Gastrocnemius medialis (tissue), 4 donors: ENCODE measurements around the gene GALNS. TPM values are rescaled to one million over a fixed set of nuclear protein-coding genes. Genes with fewer than 3 reads are reported as not detected.

Source experiments
- ATAC-seq, 2 donors: fragments of 150-250 bp; one replicate each; pipeline ENCODE4 v1.9.1; 2016
- DNase-seq, 2 donors: peaks; one replicate each; pipeline ENCODE4 v3.0.0-alpha.2; 2019
- H3K27ac ChIP-seq, 4 donors: fragments of 200-600 bp; sonication (generic); 1 replicate in 1 of 4; 2 replicates in 3 of 4; pipeline ENCODE4 v1.5.1; 2016 to 2018; ENCODE audit warnings: mild to moderate bottlenecking in 2 of 4, moderate library complexity in 1 of 4
- H3K27me3 ChIP-seq, 3 donors: fragments of 200-600 bp; sonication (generic) in 2 of 3; 1 replicate in 1 of 3; 2 replicates in 2 of 3; pipeline versions ENCODE4 v1.5.1 to v1.6.0; 2016 to 2019; ENCODE audit warnings: mild to moderate bottlenecking in 1 of 3, moderate library complexity in 1 of 3
- H3K36me3 ChIP-seq, 2 donors: fragments of 200-600 bp; sonication (generic) in 1 of 2; one replicate each; pipeline ENCODE4 v1.5.1; 2017 to 2018
- H3K4me1 ChIP-seq, 2 donors: fragments of 200-600 bp; sonication (generic) in 1 of 2; one replicate each; pipeline ENCODE4 v1.5.1; 2016 to 2017; ENCODE audit warnings: mild to moderate bottlenecking in 2 of 2
- H3K4me3 ChIP-seq, 4 donors: fragments of 200-600 bp; sonication (generic) in 3 of 4; 1 replicate in 1 of 4; 2 replicates in 3 of 4; pipeline ENCODE4 v1.5.1; 2016 to 2019; ENCODE audit warnings: mild to moderate bottlenecking in 2 of 4
- H3K9me3 ChIP-seq, 3 donors: fragments of 200-600 bp; sonication (generic) in 2 of 3; 1 replicate in 1 of 3; 2 replicates in 2 of 3; pipeline ENCODE4 v1.5.1; 2016 to 2019
- CTCF ChIP-seq, 5 experiments: fragments of 450-650 bp in 3 of 5; fragments of 200-600 bp in 2 of 5; sonication (generic) in 2 of 5; IDR thresholded peaks in 4 of 5; conservative IDR thresholded peaks in 1 of 5; 1 replicate in 4 of 5; 2 replicates in 1 of 5; pipeline ENCODE4 v1.5.1; 2016 to 2019; ENCODE audit warnings: antibody characterized with exemption in 5 of 5, mild to moderate bottlenecking in 3 of 5, moderate library complexity in 3 of 5
- POLR2A ChIP-seq, 2 donors: fragments of 450-650 bp; IDR thresholded peaks; one replicate each; pipeline ENCODE4 v1.6.1; 2017; ENCODE audit warnings: antibody characterized with exemption in 2 of 2, mild to moderate bottlenecking in 2 of 2, moderate library complexity in 2 of 2
- in situ Hi-C, 4 donors: fragments of 200-750 bp; cut with MboI; loops; one replicate each; pipeline versions ENCODE4 v1.15.0 to v1.8.0; 2017; ENCODE audit warnings: low sequenced_read_pairs in 4 of 4
- intact Hi-C: fragments of 100-400 bp; cut with DNase I; formaldehyde crosslinking; loops from one replicate; pipeline ENCODE4 v1.15.1; 2023; ENCODE audit warnings: low total_unique reads
- total RNA-seq, 4 donors: library from RNA; depleted of rRNA; stranded (reverse); fragments of >200 nt; gene quantifications; one replicate each; pipeline versions ENCODE4 v1.1.0 to v1.2.3, GENCODE V29; 2016

GALNS gene
- total RNA-seq, 4 donors from 2014 or later = 8.8 to 14.7 (median 10.0) TPM

GRCh38 chr16:88803264-88803987 lies 53.3 kb downstream of the GALNS start, which contains the start of gene CDT1:
TSS of gene CDT1 (plus strand) at chr16:88803789. CDS start at chr16:88803832, 43 bp downstream.
- intact Hi-C loops (loop anchor here (1.0 kb wide), 1 partner anchor 8 kb away; the partner anchor contains the start of gene APRT), in situ Hi-C loops (no loop called here)
- no peak for TF ChIP-seq CTCF (IDR thresholded peaks at IDR 0.05 in 4 of 5, conservative IDR thresholded peaks at IDR 0.05 in 1 of 5)
- TF ChIP-seq POLR2A (IDR thresholded peaks at IDR 0.05) = peak; percentile 70 to 74
- peaks cover 0 to 10% (median 6%) of the 10 kb centered on the region in 3 donors for H3K27me3 ChIP-seq
- ATAC-seq (peak; percentile 82 to 90), DNase-seq (peak; percentile 53 to 64)
- peak within 1 kb of the TSS; percentile 14 to 54 (median 44) for H3K27ac ChIP-seq
- peak within 1 kb of the TSS; percentile 62 to 73 (median 66) for H3K4me3 ChIP-seq
- no peaks in the 10 kb centered on the region for H3K36me3 ChIP-seq
- H3K4me1 ChIP-seq = peaks cover 0 to 5% of the 10 kb centered on the region in 2 donors
- H3K9me3 ChIP-seq = no peaks in the 10 kb centered on the region

- DNase-seq = no peak
- Histone ChIP-seq H3K9me3 (no peaks in the 10 kb centered on the region), H3K4me1 (peaks cover 0 to 5% of the 10 kb centered on the region in 2 donors), H3K36me3 (no peaks in the 10 kb centered on the region), H3K4me3 (no peak overlapping the region), H3K27me3 (peaks cover 0 to 10% (median 6%) of the 10 kb centered on the region in 3 donors), H3K27ac (no peak overlapping the region)
- in situ Hi-C loops = no loop called here
- intact Hi-C loops = no loop called here
- no peak for ATAC-seq
- no peak for TF ChIP-seq CTCF (IDR thresholded peaks at IDR 0.05 in 4 of 5, conservative IDR thresholded peaks at IDR 0.05 in 1 of 5)
These were observed 56.5 kb downstream of the GALNS start for GRCh38 chr16:88800277-88800592.

GRCh38 chr16:88799569-88800276 lies 57.0 kb downstream of the GALNS start:
- DNase-seq = no peak
- Histone ChIP-seq H3K4me3 (no peak overlapping the region), H3K36me3 (no peaks in the 10 kb centered on the region), H3K9me3 (no peaks in the 10 kb centered on the region), H3K4me1 (peaks cover 0 to 5% of the 10 kb centered on the region in 2 donors), H3K27me3 (peaks cover 0 to 7% (median 5%) of the 10 kb centered on the region in 3 donors), H3K27ac (no peak overlapping the region)
- no peak for ATAC-seq
- intact Hi-C loops (no loop called here), in situ Hi-C loops (no loop called here)
- TF ChIP-seq CTCF (IDR thresholded peaks at IDR 0.05 in 4 of 5, conservative IDR thresholded peaks at IDR 0.05 in 1 of 5) (no peak), POLR2A (IDR thresholded peaks at IDR 0.05) (no peak)

- H3K36me3 ChIP-seq = no peaks in the 10 kb centered on the region
- no peak overlapping the region for H3K27ac ChIP-seq
- in situ Hi-C loops (no loop called here), intact Hi-C loops (no loop called here)
- H3K4me3 ChIP-seq = no peak overlapping the region
- DNase-seq (no peak), ATAC-seq (no peak)
- no peak for TF ChIP-seq POLR2A (IDR thresholded peaks at IDR 0.05)
- no peak for TF ChIP-seq CTCF (IDR thresholded peaks at IDR 0.05 in 4 of 5, conservative IDR thresholded peaks at IDR 0.05 in 1 of 5)
- no peaks in the 10 kb centered on the region for H3K9me3 ChIP-seq
- H3K4me1 ChIP-seq = peaks cover 0 to 5% of the 10 kb centered on the region in 2 donors
- H3K27me3 ChIP-seq = peaks cover 0 to under 1% (median 0%) of the 10 kb centered on the region in 3 donors
These were observed 57.8 kb downstream of the GALNS start for GRCh38 chr16:88798772-88799455.
